ENCODE measurements around the gene PTPRD. TPM values are rescaled to one million over a fixed set of nuclear protein-coding genes. Genes with fewer than 3 reads are reported as not detected.

The PTPRD gene
- total and polyA plus RNA-seq, 2 of the 4 experiments (the other 2 are of a cell fraction), result 0.07 to 0.18 TPM

DNA sequence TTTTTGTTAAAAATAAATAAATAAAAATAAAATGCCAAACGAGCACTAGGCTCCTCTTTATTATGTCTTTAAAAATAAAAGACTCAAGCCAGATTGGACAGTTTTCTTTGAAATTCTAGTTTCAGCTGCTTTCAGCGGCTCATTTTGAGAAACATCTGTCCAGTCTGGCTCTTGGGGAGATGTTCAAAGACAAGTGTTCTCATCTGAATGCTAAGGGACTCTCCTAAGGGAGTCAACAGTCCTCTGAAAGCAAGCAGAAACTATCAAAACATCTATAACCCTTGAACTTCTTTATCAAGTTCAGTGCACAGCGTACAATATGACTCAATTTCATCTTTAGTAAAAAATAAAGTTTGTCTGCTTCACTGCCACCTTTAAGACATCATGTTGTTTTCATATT, 1927.0 kb downstream of the PTPRD start:
- H4K5ac ChIP-seq (ENCODE audit: low read depth, low read length), result no peak overlapping the region
- POLR2A ChIA-PET (ENCODE audit: unreplicated experiment), result no interaction called here

More for the DNA sequence above, 1927.0 kb downstream of the PTPRD start:
- Histone ChIP-seq H3K23ac (ENCODE audit: low read depth, low read length) (no peak overlapping the region), H3K9ac (ENCODE audit: low read depth, low read length) (no peak overlapping the region), H3K9me3 (ENCODE audit: control insufficient read depth, insufficient read depth, low read length) (no peaks in the 10 kb centered on the region), H4K91ac (ENCODE audit: insufficient read depth, low read depth, low read length) (no peak overlapping the region), H2AK9ac (replicated peaks; ENCODE audit: low read depth, low read length, poor library complexity) (no peak overlapping the region), H2BK120ac (ENCODE audit: low read depth, low read length) (no peak overlapping the region), H3K14ac (replicated peaks; ENCODE audit: low read depth, low read length) (no peak overlapping the region), H3K27me3 (ENCODE audit: control insufficient read depth, insufficient read depth, low read length) (no peaks in the 10 kb centered on the region; the same call in 1 of the 2 replicates), H3K36me3 (ENCODE audit: control insufficient read depth, insufficient read depth, low read length) (no peaks in the 10 kb centered on the region), H3K4ac (ENCODE audit: low read depth, low read length) (no peak overlapping the region), H3K4me2 (ENCODE audit: low read depth, low read length) (no peak overlapping the region), H2BK20ac (ENCODE audit: low read depth, low read length) (no peak overlapping the region), H2AFZ (replicated peaks; ENCODE audit: low read length, poor library complexity) (no peak overlapping the region), H3K4me1 (ENCODE audit: control insufficient read depth, insufficient read depth, low read length) (no peaks in the 10 kb centered on the region), H2BK5ac (ENCODE audit: low read depth, low read length, poor library complexity, severe bottlenecking) (no peak overlapping the region), H4K8ac (ENCODE audit: low read depth in 2 of 2, low read length in 2 of 2) (no peak overlapping the region), H3K27ac (ENCODE audit: insufficient read depth, low read length) (no peak overlapping the region), H4K20me1 (ENCODE audit: insufficient read depth, low read length) (no peaks in the 10 kb centered on the region), H3K56ac (ENCODE audit: extremely low read depth, insufficient read depth, low read length) (no peak overlapping the region), H2BK15ac (ENCODE audit: low read depth, low read length) (no peak overlapping the region), H2AK5ac (ENCODE audit: low read depth, low read length) (no peak overlapping the region), H3K79me1 (ENCODE audit: low read depth in 1 of 2, low read length in 2 of 2) (no peaks in the 10 kb centered on the region), H3K9me1 (ENCODE audit: insufficient read depth, low read length) (no peaks in the 10 kb centered on the region), H3K4me3 (ENCODE audit: insufficient read depth, low read depth, low read length) (no peak overlapping the region), H3K18ac (ENCODE audit: low read depth, low read length) (no peak overlapping the region)
- in situ Hi-C loops (cut with MboI; ENCODE audit: low sequenced_read_pairs) (no loop called here), dilution Hi-C loops (cut with HindIII; ENCODE audit: low sequenced_read_pairs, unreplicated experiment) (no loop called here), intact Hi-C loops (cut with micrococcal nuclease) (no loop called here)
- no peak for TF ChIP-seq RFX5 (IDR thresholded peaks at IDR 0.05; ENCODE audit: low read depth, low read length)
- TF ChIP-seq FOS (IDR thresholded peaks at IDR 0.05; ENCODE audit: low read depth, low read length), result no peak
- TF ChIP-seq, protein P1, sequence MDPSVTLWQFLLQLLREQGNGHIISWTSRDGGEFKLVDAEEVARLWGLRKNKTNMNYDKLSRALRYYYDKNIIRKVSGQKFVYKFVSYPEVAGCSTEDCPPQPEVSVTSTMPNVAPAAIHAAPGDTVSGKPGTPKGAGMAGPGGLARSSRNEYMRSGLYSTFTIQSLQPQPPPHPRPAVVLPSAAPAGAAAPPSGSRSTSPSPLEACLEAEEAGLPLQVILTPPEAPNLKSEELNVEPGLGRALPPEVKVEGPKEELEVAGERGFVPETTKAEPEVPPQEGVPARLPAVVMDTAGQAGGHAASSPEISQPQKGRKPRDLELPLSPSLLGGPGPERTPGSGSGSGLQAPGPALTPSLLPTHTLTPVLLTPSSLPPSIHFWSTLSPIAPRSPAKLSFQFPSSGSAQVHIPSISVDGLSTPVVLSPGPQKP (IDR thresholded peaks at IDR 0.05; ENCODE audit: borderline replicate concordance, low read depth, low read length), result no peak
- TF ChIP-seq CEBPB (IDR thresholded peaks at IDR 0.05; ENCODE audit: low read depth, low read length), result no peak
- TF ChIP-seq, protein P2, sequence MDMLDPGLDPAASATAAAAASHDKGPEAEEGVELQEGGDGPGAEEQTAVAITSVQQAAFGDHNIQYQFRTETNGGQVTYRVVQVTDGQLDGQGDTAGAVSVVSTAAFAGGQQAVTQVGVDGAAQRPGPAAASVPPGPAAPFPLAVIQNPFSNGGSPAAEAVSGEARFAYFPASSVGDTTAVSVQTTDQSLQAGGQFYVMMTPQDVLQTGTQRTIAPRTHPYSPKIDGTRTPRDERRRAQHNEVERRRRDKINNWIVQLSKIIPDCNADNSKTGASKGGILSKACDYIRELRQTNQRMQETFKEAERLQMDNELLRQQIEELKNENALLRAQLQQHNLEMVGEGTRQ (IDR thresholded peaks at IDR 0.05; ENCODE audit: low read depth, low read length), result no peak
- no peak for TF ChIP-seq SMC3 (IDR thresholded peaks at IDR 0.05; ENCODE audit: low read depth, low read length)
- no peak for TF ChIP-seq RAD21 (IDR thresholded peaks at IDR 0.05; ENCODE audit: low read length)
- no peak for TF ChIP-seq MAFK (IDR thresholded peaks at IDR 0.05; ENCODE audit: low read depth, low read length)
- TF ChIP-seq BHLHE40 (IDR thresholded peaks at IDR 0.05; ENCODE audit: low read depth, low read length), result no peak
- TF ChIP-seq POLR2A (IDR thresholded peaks at IDR 0.05; ENCODE audit: low read depth, low read length), result no peak
- no peak for TF ChIP-seq RCOR1 (IDR thresholded peaks at IDR 0.05; ENCODE audit: insufficient replicate concordance, low read length)
- TF ChIP-seq CTCF (conservative IDR thresholded peaks at IDR 0.05; ENCODE audit: low read depth, low read length), result no peak
- no peak for TF ChIP-seq NFE2L2 (IDR thresholded peaks at IDR 0.05; ENCODE audit: low read depth, low read length)
- DNase-seq, result no peak
- WGBS, 2 experiments (ENCODE audit: extremely low coverage in 2 of 2, insufficient read length in 1 of 2), result 83% methylated on average over 1 of the region's 3 CpGs; no CpG with 5 or more reads in 1 of the 2 experiments
- no TSS peak for BruUV-seq (replicated peaks)
- CTCF ChIA-PET, result no interaction called here
- no peak for ATAC-seq (ENCODE audit: low read depth)
